ENCODE data around the gene CREB1. TPM values are rescaled to one million over a fixed set of nuclear protein-coding genes. Genes with fewer than 3 reads are reported as not detected.

The CREB1 gene
- total and polyA plus RNA-seq, 9 of the 15 experiments (the other 6 are each of a cell fraction or from before 2014, with no cell fraction given), result 8.9 to 51.3 (median 19.5) TPM

DNA sequence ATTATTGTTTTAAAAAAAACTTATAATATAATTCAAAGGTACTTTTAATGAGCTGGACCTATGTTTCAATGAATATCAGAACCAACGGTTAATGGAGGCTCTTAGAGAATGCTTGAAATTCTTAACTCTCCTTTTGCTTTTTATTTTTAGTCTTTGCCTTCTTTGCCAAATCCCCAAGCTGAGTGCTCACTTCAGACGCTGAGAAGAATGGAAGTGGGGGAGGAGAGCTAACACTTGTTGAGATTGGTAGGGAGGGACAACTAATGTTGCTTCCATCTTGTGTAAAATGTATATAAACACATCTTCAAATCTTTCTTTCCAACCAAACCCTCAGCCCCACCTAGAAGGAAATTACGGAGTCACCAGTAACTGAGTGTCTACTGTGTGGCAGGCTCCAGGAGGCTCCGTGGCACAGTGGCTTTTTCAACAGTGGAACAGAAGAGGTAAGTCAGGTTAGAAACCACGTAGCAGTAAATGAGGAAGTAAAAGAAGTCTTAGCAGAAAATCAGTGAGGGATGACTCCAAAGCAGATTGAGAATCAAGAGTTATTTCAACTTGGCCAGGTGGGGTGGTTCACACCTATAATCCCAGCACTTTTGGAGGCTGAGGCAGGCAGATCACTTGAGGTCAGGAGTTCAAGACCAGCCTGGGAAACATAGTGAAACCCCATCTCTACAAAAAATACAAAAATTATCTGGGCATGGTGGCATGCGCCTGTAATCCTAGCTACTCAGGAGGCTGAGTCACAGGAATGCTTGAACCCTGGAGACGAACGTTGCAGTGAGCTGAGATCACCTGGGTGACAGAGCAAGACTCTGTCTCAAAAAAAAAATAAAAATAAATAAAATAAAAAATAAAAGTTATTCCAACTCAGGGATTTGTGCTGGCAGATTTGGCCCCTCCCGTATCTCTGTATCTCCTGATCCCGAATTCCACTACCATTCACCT, 45.0 kb upstream of the CREB1 start:
- H3K36me3 ChIP-seq (ENCODE audit: control insufficient read depth, insufficient read depth, low read length), result no peaks in the 10 kb centered on the region
- FAIRE-seq (no peak), ATAC-seq (no peak), DNase-seq (ENCODE audit: extremely low read depth in 1 of 4, low spot score in 3 of 4) (no peak)
- no peak overlapping the region for H3K4me2 ChIP-seq (ENCODE audit: insufficient read depth, low read length)
- peaks cover 0 to 6% of the 10 kb centered on the region in 2 experiments; a peak in 3 of 5 replicates for H3K4me1 ChIP-seq (replicated peaks in 1 of 2; ENCODE audit: control insufficient read depth in 2 of 2, insufficient read depth in 2 of 2, low read length in 2 of 2)
- H3K9ac ChIP-seq (ENCODE audit: insufficient read depth in 1 of 2, low read depth in 2 of 2, low read length in 2 of 2), result no peak overlapping the region
- no peaks in the 10 kb centered on the region for H3K79me2 ChIP-seq (ENCODE audit: control insufficient read depth, insufficient read depth, low read length)
- WGBS (ENCODE audit: insufficient coverage, low coverage, missing lambda C conversion rate), result 40% methylated on average over 9 of the region's 10 CpGs
- peak overlapping the region; percentile 47 for H2AFZ ChIP-seq (ENCODE audit: low read depth, low read length)
- intact Hi-C loops (cut with micrococcal nuclease), result loop anchor here (5.0 kb wide), 1 partner anchor 43 kb away; the partner anchor contains the start of gene CREB1
- H3K27me3 ChIP-seq (ENCODE audit: control insufficient read depth in 2 of 2, insufficient read depth in 2 of 2, low read length in 2 of 2), result no peaks in the 10 kb centered on the region
- CTCF ChIA-PET (ENCODE audit: low intra/inter-chr PET ratio), result no interaction called here
- in situ Hi-C loops (cut with MboI), result no loop called here
- H3K9me3 ChIP-seq (replicated peaks; ENCODE audit: control insufficient read depth, insufficient read depth, low read depth, low read length), result no peaks in the 10 kb centered on the region
- no peak overlapping the region for H3K27ac ChIP-seq (ENCODE audit: extremely low read depth, low read depth, low read length)
- TF ChIP-seq FOXP1 (CRISPR knock-in tag; IDR thresholded peaks at IDR 0.05) (no peak), GTF2F1 (IDR thresholded peaks at IDR 0.05; ENCODE audit: low read depth, low read length) (no peak), TCF7L2 (IDR thresholded peaks at IDR 0.05; ENCODE audit: low read depth, low read length) (no peak), ZNF586 (CRISPR knock-in tag; conservative IDR thresholded peaks at IDR 0.05) (no peak), HDAC2 (IDR thresholded peaks at IDR 0.05) (no peak), CSDE1 (IDR thresholded peaks at IDR 0.05) (no peak), DPF2 (IDR thresholded peaks at IDR 0.05) (no peak), CBFA2T3 (IDR thresholded peaks at IDR 0.05) (peak; percentile 53), ZNF696 (CRISPR knock-in tag; conservative IDR thresholded peaks at IDR 0.05) (no peak), KDM1A (IDR thresholded peaks at IDR 0.05) (0 out of 4 replicates have a peak, but pooled peaks of 1 of the 2 experiments have one; percentile 7), GTF2E2 (tag; IDR thresholded peaks at IDR 0.05) (no peak), PHF20 (IDR thresholded peaks at IDR 0.05; ENCODE audit: partially characterized antibody) (no peak), SP1 (CRISPR knock-in tag; IDR thresholded peaks at IDR 0.05) (no peak)
- no peaks in the 10 kb centered on the region for H3K9me1 ChIP-seq (ENCODE audit: control insufficient read depth, insufficient read depth, low read length)
- no TSS peak for BruUV-seq (replicated peaks)
- POLR2A ChIA-PET, result no interaction called here
- H4K20me1 ChIP-seq (replicated peaks; ENCODE audit: control insufficient read depth, insufficient read depth, low read length), result no peaks in the 10 kb centered on the region
- H3K4me3 ChIP-seq, result no peak overlapping the region

All from K562 (cell line).